Kasumi-1 (cell line): ENCODE measurements around the gene GNG5.
"Not testable (repeated sequence)": the region's sequence is repeated elsewhere in the genome, so short reads cannot be mapped to it uniquely, and the experiment has no call there.

Experiments
- DNase-seq, 2 experiments: peaks; one replicate each; lab custom pipeline; 2025; lab: John Stamatoyannopoulos, UW

The GNG5 gene

DNA sequence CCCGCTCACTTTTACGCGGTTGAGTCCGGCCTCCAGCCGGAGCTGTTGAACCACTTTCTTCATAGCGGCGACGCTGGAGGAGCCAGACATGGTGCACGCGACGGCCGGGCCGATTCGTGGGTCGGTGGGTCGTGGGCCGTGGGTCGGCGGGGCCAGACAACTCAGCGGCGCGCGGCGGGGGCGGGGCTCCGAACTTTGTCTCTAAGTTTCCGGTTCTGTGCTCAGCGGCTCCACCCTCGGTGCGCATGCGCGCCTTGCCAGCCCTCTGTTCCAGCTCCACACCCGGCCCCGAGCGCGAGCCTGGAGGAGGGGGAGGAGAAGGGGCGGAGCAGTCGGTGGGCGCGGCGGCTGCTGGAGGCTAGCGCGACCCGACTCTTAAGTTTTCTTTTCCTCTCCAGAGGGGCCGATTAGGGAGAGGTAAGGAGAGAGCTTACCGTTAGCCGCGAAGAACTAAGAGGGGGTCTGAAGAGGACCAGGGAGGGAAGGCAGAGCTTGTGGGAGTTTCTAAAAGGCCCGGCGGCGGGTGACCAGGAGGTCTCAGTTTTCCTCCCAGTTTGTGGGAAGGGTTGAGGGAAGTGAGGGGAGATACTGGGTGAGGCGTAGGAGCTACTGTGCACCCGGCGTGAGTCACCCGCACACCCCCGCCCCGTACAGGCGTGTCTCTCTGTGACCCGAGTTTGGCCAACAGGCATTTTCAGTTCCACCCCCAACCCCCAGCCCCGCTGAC, at the start of gene GNG5, which contains the start of gene SPATA1:
GNG5 (minus strand) TSS at position 580 of the 727 bp plus-strand sequence; CDS start at position 90, 490 bp downstream.
SPATA1 (plus strand) TSS at position 385 of the 727 bp plus-strand sequence. CDS start 9,974 bp downstream, outside the sequence.
- peak; percentile 93 to 94 for DNase-seq

DNA sequence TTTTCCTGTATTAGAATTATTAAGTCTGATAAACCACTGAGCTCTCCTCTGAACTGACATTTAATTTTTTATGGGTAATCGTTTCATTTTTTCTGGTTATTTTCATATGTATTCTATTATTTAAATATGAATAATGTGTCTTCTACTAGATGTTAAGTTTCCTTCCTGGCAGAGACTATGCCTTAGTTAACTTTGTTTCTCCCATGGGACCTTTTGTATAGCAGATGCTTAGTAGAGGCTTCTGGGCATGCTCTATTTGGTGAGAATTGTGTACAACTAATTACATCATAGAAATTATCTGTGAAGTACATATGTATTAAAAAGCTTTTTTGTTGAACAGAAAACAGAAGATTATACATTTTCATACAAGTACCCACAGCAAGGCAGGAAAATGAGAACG, 44.4 kb upstream of the GNG5 start:
- no peak for DNase-seq

DNA sequence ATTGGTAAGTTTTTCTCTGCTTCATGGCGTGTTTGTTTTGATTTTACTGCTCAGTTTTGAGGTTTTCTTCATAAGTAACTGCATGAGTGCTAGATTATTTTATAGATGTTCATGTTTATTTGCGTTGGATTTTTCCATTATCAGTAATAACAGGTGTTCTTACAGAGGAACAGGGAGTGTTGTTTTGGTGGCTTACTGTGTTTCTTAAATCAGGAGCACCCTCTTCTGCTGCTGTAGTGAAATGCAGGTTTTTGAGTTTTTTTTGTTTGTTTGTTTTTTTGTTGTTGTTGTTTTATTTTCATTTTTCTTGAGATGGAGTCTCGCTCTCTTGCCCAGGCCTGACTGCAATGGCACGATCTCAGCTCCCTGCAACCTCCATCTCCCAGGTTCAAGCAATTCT, 35.3 kb upstream of the GNG5 start:
- no peak for DNase-seq

DNA sequence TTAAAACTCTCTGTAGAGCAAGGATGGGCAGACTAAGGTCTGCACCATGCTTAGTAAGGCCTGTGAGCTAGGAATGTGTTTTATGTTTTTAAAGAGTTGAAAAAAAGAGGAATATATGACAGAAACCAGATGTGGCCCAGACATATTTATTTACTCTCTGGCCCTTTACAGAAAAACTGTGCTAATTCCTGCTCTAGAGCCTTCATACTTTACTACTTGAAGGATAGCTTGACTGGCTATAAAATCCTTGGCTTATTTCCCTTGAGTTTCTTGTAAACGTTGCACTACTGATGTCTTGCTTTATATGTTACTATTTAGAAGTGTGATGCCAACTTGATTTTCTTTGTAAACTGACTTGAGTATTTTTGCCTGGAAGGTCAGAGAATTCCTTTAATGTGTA, 34.4 kb upstream of the GNG5 start:
- no peak for DNase-seq

DNA sequence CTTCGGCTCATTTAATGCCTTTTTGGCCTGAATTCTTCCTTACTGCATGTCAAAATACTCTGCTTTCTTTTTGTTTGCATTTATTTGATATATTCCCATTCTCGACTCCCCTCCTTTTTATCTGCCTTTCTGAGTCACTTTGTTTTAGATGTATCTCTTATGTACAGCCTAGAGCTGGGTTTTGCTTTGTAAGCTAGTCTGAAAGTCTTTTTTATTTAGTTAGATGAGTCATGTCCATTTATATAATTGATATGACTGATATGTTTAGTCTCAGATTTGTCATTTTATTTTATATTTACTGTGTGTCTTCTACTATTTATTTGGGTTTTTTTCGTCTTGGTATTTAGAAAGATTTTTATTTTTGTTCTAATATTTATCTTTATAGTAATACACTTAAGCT, 33.6 kb upstream of the GNG5 start:
- DNase-seq = no peak

DNA sequence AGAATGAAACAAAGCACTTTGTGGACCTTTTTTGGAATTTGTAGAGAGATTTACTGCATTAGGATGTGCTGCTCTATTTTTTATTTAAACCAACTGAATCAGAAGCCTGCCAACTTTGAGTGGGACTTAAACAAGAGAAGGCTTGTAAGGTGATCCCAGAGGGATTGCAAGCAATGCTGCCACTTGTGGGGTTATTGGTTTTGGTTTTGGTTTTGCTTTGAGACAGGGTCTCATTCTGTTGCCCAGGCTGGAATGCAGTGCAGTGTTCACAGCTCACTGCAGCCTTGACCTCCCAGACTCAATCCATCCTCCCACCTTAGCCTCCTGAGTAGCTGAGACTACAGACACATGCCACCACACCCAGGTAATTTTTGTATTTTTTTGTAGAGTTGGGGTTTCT, 32.2 kb upstream of the GNG5 start:
- DNase-seq = no peak

DNA sequence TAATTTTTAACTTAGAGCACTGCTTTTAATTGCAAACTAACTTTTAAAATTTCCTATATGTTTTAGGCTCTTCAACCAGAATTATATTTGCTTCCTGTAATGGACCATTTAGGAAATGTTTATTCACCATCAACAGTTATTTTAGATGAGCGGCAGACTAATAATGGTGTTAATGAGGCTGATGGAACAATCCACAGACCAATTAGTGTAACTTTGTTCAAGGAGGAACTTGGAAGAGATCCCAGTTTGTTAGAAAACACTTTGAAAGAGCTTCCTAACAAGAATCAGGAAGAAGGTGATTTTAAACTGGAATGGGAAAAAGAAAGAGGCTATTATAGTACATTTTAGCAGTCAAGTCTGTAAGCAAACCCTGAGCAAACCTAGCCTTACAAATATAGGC, 19.4 kb upstream of the GNG5 start:
- no peak for DNase-seq

DNA sequence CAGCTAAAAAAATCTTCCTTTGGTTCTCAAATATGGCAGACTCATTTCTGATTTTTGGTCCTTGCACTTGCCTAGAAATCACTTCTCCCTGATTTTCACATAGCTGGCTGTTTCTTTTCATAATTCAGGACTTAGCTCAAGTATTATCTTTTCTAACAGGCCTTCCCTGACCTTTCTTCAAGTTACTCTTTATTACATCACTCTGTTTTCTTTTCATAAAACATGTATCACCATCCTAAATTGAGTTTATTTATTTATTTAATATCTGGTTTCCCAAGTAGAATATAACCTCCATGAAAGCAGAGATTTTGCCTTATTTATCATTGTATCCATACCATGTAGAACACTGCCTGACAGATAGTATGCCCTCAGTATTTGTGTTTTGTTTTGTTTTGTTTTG, 18.2 kb upstream of the GNG5 start:
- DNase-seq = no peak

DNA sequence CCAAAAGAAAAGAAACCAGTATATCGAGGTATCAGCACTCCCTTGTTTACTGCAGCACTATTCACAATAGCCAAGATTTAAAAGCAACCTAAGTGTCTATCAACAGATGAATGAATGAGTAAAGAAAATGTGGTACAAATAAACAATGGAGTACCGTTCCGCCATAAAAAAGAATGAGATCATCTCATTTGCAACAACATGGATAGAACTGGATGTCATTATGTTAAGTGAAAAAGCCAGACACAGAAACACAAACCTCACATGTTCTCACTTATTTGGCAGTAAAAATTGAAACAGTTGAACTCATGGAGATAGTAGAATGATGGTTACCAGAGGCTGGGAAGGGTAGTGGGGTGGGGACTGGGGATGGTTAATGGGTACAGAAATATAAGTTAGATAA, 4.3 kb upstream of the GNG5 start:
- no peak for DNase-seq

DNA sequence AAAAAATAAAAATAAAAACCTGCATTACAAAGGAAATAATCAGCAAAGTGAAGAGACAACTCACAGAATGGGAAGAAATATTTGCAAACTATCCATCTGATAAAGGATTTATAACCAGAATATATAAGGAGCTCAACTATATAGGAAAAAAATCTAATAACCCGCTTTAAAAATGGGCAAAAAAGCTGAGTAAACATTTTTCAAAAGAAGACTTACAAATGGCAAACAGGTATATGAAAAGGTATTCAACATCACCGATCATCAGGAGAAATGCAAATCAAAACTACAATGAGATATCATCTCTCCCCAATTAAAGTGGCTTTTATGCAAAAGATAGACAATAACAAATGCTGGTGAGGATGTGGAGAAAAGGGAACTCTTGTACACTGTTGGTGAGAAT, 3.8 kb upstream of the GNG5 start:
- no peak for DNase-seq

DNA sequence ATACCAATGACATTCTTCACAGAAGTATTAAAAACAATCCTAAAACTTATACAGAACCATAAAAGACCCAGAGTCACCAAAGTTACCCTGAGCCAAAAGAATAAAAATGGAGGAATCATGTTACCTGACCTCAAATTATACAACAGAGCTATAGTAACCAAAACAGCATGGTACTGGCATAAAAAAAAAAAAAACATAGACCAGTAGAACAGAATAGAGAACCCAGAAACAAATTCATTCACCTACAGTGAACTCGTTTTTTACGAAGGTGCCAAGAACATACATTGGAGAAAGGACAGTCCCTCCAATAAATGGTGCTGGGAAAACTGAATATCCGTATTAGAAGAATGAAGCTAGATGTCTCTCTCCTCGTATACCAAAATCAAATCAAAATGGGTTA, 2.6 kb upstream of the GNG5 start:
- DNase-seq = no peak

DNA sequence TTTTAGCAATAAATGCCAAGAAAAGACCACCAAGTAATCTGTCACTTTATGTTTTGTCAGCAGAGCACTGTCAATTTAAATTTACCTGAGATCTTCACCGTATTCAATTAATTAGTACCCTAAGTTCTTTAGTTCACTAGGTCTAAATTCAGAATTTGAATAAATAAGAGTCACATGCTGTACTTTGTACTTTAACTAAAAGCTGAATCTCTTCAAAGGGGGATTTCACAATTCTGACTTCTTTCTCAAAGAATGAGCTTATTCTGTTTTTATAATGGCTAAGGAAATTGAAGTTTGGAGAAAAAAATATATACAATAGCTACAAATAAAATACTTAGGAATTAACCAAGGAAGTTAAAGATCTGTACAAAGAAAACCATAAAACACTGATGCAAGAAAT, 2.1 kb upstream of the GNG5 start:
- no peak for DNase-seq

DNA sequence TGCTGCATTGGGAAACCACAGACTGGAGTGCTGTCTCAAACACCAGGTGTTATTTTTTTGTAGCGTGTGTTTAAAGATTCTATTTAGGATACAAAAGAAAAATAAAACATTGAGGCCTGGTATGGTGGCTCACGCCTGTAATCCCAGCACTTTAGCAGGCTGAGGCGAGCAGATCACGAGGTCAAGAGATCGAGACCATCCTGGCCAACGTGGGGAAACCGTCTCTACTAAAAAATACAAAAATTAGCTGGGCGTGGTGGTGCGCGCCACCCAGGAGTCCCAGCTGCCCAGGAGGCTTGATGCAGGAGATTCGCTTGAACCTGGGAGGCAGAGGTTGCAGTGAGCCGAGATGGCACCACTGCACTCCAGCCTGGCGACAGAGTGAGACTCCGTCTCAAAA, 1.5 kb upstream of the GNG5 start:
- DNase-seq = not testable (repeated sequence)

DNA sequence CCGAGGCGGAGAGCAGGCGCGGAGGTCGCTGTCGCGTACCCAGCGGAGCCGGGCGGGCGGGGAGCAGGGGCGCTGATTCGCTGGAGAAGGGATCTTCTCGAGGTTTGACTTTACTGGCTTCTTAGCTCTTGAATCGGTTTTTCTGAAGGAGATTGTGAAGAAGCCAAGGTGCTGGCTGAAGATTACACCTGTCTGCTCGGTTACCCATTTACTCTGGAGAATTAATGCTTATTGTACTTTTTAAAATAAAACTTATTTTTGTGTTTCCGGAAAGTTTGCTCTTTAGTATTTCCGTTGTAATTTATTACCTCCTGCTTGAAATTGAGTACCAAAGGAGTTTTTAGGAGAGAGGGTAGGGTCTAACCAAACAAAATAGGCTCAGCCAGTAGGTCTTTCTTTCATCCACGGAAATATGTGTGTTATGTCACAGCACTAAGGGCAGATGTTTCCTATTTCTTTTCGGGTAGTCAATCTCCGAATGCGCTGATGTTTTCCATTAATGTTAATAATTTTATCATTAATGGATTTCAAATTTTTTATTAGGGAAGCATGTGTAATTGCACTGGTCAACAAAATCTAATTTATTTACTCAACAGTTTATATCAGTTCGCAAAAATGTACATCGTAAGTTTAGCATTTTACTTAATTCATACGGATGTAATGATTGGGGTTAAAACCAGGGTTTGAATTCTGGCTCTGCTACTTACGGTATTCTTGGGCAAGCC, 510 bp upstream of the GNG5 start:
- peak; percentile 56 to 66 for DNase-seq

DNA sequence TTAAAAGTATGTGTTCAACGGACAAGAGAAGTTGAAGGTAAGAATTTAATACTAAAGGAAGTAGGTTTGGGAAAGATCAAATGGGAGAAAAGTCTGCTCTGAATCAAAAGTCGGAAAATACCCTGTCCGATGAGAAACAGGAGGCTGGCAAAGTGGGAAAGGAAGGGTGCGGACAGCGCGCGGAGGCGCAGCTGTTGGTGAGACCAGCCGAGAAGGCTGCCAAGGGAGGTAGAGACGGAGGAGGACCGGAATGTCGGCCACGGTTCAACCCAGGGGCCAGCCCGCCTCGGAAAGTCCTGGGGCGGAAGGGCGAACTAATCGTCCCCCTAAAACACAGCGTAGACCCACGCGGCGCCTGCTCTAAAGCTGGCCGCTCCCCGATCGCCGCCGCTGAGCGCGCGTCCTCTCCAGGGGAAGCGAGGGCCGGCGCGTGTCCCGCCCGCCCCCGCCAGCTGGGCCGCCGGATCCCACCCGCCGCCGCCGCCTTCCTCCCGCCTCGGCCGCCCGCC, 834 bp downstream of the GNG5 start:
- peak; percentile 30 to 53 for DNase-seq

DNA sequence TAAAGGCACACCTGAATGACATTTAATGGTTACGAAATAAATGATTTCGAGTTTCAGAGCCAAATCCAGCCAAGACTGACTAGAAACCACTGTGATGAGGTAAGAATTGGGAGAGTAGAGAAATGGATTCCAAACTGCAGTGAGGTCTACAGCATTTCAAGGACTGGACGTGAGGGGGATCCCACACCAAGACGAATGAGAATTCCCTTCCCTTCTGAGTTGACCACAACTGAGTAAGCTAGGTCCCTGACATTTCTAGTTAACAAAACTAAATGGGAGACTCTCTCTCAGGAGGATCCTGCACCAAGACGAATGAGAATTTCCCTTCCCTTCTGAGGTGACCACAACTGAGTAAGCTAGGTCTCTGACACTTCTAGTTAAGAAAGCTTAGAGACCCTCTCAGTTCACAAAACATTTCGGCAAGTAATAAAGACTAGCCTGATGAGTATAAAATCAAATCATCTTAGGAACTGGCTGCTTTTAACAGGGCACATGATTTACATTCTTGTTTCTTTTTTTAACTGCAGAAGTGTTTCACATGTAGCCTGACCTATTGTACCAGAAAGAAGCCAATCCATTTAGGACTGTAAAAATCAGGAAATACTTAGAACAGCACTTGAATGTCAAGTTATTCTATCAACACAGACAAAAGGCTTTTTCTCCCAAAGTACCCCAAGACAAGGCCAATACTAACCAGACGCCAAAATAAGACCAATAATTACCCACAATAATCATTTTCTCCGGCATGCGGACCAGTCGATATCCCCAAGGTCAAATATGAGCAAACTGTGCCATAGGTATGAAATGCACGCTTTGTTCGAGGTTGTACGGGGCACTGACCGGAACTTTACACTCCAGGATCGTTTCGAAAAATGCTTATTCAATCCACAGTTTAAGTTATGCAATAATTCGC, 1.5 kb downstream of the GNG5 start:
- DNase-seq = peak; percentile 13 to 33

DNA sequence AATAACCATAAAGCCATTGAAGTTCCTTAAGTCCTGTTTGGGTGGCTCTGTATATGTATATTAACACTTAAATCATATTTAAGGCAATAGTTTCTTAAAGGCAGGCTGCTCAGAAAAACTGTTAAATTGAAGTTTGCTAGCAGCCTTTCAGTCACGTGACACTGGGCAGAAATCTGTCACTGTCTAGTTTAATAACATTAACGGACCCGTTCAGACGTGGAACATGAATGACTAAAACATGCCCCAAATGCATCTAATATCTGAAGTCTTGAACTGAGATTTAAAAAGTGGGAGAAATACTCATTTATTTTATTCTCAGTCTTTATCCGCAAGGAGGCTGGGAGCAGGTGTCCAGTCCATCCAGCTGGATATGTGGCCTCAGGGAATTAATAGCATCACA, 3.5 kb downstream of the GNG5 start:
- DNase-seq = no peak

DNA sequence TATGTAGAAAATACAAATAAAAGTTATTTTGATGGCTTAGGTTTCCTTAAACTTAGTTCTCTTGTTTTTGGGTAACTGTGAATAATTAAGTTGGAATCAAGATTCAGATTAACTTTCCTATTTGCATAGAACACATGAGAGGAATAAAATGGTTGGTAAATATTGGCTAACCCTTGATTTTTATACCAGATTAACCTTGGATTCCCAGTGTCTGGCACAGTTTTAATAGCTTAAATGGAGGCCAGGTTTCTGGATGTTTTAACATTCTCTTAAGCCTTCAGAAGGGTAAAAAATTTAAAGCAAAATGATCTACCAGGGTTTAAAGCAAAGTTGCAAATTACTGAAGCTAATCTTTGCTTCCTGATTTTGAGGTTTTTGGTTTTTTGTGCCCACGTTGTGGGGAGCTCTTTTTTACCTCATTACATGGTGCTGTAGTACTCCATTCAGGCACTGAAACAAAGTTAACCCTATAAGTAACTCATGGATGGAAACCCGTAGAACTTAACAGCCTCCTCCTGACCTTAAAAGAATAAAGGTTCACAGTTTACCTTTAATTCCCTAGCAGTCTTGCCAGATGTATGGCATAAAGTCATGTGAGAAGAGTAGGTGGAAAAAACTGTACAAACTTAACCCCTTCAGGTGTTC, 8.6 kb downstream of the GNG5 start:
- DNase-seq = no peak

DNA sequence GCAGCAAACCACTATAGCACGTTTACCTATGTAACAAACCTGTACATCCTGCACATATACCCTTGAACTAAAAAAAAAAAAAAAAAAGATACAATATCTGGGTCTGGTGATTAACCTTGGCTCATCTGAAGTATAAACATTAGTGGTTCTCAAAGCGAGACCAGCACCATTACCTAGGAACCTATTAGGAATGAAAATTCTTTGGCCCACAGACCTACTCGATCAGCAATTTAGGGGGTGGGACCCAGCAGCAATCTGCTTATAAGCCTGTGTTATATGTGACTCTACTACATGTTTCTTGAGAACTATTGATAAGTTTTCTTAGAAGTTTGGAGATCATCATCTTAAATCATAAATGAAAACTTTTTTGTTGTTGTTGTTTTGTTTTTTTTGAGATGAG, 9.9 kb downstream of the GNG5 start:
- DNase-seq = no peak

DNA sequence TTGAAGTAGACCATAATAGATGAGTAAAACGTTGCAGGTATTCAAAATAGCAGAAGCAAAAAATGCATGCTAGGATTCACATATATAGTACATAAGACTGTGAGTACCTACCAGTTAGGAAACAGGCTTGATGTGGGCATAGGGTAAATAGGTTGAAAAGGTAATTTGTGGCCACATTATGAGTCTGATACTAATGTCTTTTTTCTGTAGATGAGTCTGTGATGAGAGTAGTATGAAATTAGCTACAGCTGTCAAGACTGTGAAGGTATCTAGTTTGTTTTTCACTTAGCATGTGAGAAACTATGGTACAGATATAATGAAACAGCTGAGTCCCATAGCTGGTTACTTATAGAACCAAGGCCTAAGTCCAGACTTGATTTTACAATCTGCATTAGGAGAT, 12.6 kb downstream of the GNG5 start:
- no peak for DNase-seq

DNA sequence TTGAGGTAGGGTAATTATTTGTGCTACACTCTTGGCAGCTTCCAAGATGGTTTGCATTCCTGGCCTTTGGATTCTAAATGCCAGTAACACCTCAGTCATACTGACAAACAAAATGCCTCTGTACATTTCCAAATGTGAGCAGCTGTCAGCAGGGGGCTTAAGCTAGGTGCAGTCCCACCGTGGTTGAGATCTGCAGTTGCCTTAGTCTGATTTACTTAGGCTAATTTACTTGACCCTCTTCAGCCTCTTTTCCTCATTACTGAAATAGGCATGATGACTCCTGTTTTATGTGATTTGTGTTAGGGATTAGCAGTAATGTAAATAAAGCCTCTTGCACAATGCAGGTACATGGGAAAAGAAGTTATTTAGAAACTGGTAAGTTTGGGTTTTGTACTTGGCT, 13.7 kb downstream of the GNG5 start:
- DNase-seq = no peak

DNA sequence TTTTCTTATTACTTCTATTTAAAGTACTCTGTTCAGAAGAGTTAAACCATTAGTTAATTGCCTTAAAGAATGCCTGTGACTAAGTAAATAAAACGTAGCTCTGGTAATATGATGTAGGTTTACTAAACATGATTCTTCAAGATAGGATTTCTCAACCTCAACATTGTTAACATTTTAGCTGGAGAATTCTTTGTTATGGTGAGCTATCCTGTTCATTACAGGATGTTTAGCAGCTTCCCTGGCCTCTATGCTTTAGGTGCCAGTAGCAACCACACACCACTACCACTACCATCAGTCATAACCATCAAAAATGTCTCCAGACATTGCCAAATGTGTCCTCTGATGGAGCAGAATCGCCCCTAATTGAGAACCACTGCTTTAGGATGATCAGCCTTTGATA, 16.6 kb downstream of the GNG5 start:
- DNase-seq = no peak
